GM19099 (cell line): ENCODE results near the gene GOLT1B.

Experiments
- POLR2A ChIP-seq: IDR thresholded peaks from 3 replicates; pipeline ENCODE4 v1.6.1; 2011; ENCODE audit warnings: low read depth; ENCODE audit not compliant: insufficient read length; ENCODE audit errors: extremely low read depth

Gene GOLT1B

DNA sequence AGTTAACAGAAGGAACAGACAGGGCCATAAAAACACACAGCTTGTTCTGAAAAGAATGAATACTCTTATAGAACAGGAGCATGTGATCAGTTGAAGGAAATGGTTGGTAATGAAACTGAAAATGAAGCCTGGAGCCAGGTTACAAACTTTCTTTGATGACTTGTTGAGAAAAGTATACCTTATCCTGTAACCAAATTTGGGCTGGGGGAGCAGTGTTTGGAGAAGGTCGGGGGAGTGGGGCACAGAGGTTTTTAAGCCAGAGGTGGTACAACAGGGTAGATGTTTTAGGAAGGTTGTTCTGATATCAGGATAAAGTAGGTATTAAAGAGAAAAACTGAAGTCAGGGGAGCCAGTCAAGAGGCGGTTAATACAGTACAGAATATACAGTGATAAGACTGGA lies 8.2 kb downstream of the GOLT1B start:
- no peak for TF ChIP-seq POLR2A

GRCh38 chr12:21516281-21516680 lies 14.7 kb downstream of the GOLT1B start:
- no peak for TF ChIP-seq POLR2A

- no peak for TF ChIP-seq POLR2A
These were observed 16.9 kb downstream of the GOLT1B start for GRCh38 chr12:21518451-21518850.

GRCh38 chr12:21521541-21521940 lies 20.0 kb downstream of the GOLT1B start:
- TF ChIP-seq POLR2A, result no peak

DNA sequence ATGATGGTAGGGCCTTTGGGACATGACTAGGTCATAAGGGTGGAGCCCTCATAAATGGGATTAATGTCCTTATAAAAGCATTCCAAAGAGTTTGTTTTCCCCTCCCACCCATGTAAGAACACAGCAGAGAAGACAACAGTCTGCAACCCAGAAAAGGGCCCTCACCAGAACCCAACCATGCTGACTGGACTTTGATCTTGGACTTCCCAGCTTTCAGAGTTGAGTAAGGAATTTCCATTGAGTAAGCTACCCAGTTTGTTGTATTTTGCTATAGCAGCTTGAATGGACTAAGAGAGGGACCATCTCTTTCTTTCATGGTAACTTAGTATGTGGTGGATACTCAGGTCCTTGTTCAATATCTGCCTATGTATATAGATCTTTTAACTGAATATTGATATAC lies 21.6 kb downstream of the GOLT1B start:
- TF ChIP-seq POLR2A, result no peak

- no peak for TF ChIP-seq POLR2A
These were observed 24.5 kb downstream of the GOLT1B start, which contains the start of gene SPX for GRCh38 chr12:21526053-21526452. TSS of gene SPX (plus strand) at chr12:21526296. CDS start at chr12:21526473, 177 bp downstream.

GRCh38 chr12:21526721-21527345 lies 25.2 kb downstream of the GOLT1B start:
- no peak for TF ChIP-seq POLR2A

DNA sequence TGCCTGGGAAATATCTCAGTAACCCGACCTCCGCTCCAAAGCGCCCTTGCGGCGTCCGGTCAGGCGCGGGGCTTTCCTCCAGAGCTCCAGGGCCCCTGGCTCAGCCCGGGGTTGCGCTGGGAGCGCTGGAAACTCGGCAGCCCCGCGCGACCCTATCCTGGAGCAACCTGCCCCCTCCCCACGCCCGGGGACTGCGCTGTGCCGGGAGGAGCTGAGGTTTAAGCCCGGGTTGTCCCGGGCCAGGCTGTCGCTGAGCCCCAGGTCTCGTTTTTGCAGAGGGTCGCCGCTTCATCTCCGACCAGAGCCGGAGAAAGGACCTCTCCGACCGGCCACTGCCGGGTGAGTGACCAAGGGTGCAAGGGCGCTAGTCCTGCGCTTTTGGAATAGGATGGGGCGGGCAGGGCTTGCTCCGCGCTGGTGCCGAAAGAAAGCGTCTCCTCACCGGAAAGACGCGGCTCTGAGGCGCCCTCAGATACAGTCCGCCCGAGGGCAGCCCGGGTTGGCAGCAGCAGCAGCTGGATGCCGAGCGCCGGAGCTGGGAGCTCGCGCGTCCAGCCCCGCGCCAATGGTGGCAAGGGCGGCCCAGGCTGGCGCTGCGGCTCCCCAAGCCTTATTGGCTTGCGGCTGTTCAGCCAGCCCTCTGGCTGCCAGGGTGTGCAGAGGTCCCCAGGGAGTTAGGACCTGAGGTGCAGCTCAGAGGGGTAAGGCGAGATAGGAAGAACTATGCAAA lies 26.0 kb downstream of the GOLT1B start:
- peak; percentile 46 for TF ChIP-seq POLR2A

DNA sequence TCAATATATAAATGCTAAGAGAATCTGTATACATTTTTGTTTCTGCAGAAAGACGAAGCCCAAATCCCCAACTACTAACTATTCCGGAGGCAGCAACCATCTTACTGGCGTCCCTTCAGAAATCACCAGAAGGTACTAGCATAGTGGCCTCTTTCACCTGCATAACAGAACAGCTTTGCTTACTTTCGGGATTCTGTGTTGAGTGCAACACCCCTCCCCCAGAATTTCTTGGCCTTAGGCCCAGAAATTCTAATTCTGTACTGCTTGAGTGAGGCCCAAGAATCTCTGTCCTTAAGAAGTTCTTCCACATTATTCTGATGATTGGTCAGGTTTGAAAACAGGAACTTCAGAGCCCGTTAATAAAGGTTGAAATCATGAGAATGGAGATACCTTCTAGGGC lies 27.4 kb downstream of the GOLT1B start:
- TF ChIP-seq POLR2A, result no peak

- no peak for TF ChIP-seq POLR2A
These were observed 27.9 kb downstream of the GOLT1B start for GRCh38 chr12:21529456-21529855.

- no peak for TF ChIP-seq POLR2A
These were observed 36.6 kb downstream of the GOLT1B start for GRCh38 chr12:21538061-21538653.

GRCh38 chr12:21539797-21540196 lies 38.2 kb downstream of the GOLT1B start:
- no peak for TF ChIP-seq POLR2A

DNA sequence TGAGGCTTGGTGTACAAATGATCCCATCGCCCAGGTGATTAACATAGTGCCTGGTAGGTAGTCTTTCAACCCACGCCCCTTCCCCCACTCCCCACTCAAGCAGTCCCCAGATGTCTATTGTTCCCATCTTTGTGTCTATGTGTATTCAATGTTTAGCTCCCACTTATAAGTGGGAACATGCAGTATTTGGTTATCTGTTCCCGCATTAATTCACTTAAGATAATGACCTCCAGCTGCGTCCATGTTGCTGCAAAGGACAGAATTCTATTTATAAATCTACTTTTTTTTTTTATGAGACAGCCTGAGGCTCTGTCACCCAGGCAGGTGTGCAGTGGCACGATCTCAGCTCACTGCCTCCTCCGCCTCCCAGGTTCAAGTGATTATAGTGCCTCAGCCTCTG lies 40.2 kb downstream of the GOLT1B start:
- no peak for TF ChIP-seq POLR2A

DNA sequence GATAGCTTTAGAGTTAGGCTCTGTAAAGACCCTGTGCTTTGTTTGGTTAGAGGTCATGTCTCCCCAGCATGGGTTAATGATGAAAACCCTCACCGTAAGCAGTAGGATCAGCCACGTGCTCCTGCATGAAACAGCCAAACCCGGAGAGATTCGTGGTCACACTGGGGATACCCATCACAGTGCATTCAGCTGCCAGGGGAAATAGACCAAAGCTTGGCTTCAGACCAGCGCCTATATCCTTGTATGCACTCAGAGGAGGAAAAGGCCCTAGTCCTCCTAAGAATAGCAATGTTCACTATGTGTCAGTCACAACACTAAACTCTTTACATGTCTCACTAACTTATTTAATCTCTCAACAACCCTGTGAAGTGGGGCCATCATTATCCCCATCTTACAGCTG lies 40.8 kb downstream of the GOLT1B start:
- TF ChIP-seq POLR2A, result no peak

GRCh38 chr12:21543151-21543550 lies 41.6 kb downstream of the GOLT1B start:
- TF ChIP-seq POLR2A, result no peak

GRCh38 chr12:21545557-21545956 lies 44.0 kb downstream of the GOLT1B start:
- TF ChIP-seq POLR2A, result no peak
